ENCODE data around the gene TMEM271. TPM values are rescaled to one million over a fixed set of nuclear protein-coding genes. Genes with fewer than 3 reads are reported as not detected.

TMEM271 gene
- polyA plus RNA-seq, 3 donors from 2014 or later: not detected

GRCh38 chr4:616911-617643 lies 41.0 kb upstream of the TMEM271 start:
- H3K27me3 Mint-ChIP-seq (ENCODE audit: low read depth in 3 of 3): peaks cover 3 to 5% (median 4%) of the 10 kb centered on the region in 3 donors
- no peak overlapping the region for H3K27ac Mint-ChIP-seq
- H3K4me1 Mint-ChIP-seq: no peaks in the 10 kb centered on the region
- no peaks in the 10 kb centered on the region for H3K36me3 Mint-ChIP-seq
- no peak for DNase-seq
- no peaks in the 10 kb centered on the region for H3K9me3 Mint-ChIP-seq
- H3K4me3 Mint-ChIP-seq: no peak overlapping the region

DNA sequence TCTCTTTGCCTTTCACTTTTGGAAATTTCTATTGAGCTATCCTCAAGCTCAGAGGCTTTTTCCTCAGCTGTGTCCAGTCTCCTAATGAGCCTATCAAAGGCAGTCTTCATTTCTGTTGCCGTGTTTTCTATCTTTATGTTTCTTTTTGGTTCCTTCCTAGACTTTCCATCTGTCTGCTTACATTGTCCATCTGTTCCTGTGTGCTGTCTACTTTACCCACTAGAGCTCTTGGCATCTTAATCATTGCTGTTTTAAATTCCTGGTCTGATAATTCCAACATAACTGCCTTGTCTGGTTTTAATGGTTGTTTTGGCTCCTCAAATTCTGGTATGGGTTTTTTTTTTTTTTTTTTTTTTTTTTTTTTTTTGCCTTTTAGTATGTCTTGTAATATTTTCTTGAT lies 40.0 kb upstream of the TMEM271 start:
- no peaks in the 10 kb centered on the region for H3K9me3 Mint-ChIP-seq
- H3K27me3 Mint-ChIP-seq (ENCODE audit: low read depth in 3 of 3): peaks cover 2 to 5% (median 4%) of the 10 kb centered on the region in 3 donors
- H3K36me3 Mint-ChIP-seq: no peaks in the 10 kb centered on the region
- no peak for DNase-seq
- no peak overlapping the region for H3K4me3 Mint-ChIP-seq
- no peak overlapping the region for H3K27ac Mint-ChIP-seq
- H3K4me1 Mint-ChIP-seq: no peaks in the 10 kb centered on the region

DNA sequence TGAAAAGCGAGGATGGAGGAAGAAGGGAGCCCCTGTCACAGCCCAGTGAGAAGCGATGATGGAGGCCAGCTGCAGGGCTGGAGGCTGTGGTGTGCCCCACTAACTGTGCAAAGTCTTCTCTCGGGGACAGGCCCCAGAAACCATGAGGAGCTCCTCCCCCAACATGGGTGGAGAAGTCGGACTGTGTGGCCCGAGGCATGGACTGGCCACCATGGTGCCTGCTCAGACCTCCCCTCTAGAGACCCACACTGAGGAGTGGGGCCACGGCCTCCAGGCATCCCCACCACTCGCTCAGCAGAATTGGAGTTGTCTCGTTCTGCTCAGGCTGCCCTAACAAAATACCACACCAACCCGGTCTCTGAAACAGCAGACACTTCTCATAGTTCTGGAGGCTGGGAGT lies 37.0 kb upstream of the TMEM271 start:
- H3K9me3 Mint-ChIP-seq: no peaks in the 10 kb centered on the region
- peaks cover 0 to 4% (median 0%) of the 10 kb centered on the region in 3 donors for H3K36me3 Mint-ChIP-seq
- H3K4me3 Mint-ChIP-seq: no peak overlapping the region
- H3K27ac Mint-ChIP-seq: no peak overlapping the region
- H3K27me3 Mint-ChIP-seq (ENCODE audit: low read depth in 3 of 3): peaks cover 1 to 6% (median 5%) of the 10 kb centered on the region in 3 donors
- no peaks in the 10 kb centered on the region for H3K4me1 Mint-ChIP-seq
- DNase-seq: no peak

DNA sequence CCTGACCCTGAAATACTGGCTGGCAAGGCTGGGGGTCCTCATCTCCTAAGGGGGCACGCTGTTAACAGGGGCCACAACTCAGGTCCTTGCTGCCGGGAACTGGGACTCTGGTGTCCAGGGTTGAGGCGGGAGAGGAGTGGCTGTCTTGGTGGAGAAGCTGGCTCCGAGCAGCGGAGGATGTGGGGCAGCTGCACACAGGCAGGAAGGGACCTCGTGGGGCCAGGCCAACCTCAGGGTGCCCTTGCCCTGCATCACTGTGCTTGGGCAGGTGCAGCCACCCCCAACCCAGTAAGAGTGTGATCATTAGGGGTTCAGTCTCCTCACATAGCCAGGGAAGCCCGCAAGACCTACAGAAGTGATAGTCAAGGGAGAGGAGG lies 36.6 kb upstream of the TMEM271 start:
- Mint-ChIP-seq H3K4me3 (no peak overlapping the region), H3K9me3 (no peaks in the 10 kb centered on the region), H3K27ac (no peak overlapping the region), H3K4me1 (no peaks in the 10 kb centered on the region), H3K36me3 (peaks cover 0 to 4% (median 0%) of the 10 kb centered on the region in 3 donors), H3K27me3 (ENCODE audit: low read depth in 3 of 3) (peaks cover 0 to 6% (median 5%) of the 10 kb centered on the region in 3 donors)
- no peak for DNase-seq

DNA sequence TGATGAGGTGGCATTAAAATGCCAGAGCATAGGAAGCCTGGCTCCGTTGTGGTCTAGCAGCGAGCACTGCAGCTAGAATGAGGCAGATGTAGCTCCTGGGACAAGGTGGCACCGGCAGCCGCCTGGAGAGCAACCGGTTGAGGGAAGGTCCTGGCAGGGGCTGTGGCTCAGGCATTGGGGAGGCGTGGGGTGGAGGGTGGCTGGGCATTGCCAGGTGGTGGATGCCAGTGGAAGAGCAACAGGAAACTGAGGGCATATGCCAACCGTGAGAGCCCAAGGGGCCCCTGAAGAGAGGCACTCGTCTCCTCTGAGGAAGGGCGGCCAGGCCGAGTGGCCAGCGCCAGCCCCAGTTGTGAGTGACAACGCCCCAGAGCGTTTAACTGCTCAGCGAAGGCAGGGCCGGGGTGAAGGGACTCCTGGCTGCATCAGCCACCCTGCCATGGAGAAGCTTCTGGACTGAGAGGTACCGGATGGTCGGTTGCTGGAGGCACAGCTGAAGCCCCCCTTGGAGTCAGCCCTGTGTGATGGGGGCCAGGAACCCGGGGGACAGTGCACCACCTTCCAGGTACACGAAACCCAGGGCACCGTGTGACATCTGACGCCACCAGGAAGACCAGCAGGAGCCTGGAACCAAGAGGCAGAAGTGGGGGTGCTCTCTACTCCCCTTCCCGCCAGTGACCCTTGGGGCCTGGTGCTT lies 36.1 kb upstream of the TMEM271 start:
- H3K27ac Mint-ChIP-seq: no peak overlapping the region
- H3K4me3 Mint-ChIP-seq: no peak overlapping the region
- peaks cover 0 to 4% (median 0%) of the 10 kb centered on the region in 3 donors for H3K36me3 Mint-ChIP-seq
- DNase-seq: no peak
- peaks cover 2 to 9% (median 5%) of the 10 kb centered on the region in 3 donors for H3K27me3 Mint-ChIP-seq (ENCODE audit: low read depth in 3 of 3)
- no peaks in the 10 kb centered on the region for H3K4me1 Mint-ChIP-seq
- no peaks in the 10 kb centered on the region for H3K9me3 Mint-ChIP-seq

DNA sequence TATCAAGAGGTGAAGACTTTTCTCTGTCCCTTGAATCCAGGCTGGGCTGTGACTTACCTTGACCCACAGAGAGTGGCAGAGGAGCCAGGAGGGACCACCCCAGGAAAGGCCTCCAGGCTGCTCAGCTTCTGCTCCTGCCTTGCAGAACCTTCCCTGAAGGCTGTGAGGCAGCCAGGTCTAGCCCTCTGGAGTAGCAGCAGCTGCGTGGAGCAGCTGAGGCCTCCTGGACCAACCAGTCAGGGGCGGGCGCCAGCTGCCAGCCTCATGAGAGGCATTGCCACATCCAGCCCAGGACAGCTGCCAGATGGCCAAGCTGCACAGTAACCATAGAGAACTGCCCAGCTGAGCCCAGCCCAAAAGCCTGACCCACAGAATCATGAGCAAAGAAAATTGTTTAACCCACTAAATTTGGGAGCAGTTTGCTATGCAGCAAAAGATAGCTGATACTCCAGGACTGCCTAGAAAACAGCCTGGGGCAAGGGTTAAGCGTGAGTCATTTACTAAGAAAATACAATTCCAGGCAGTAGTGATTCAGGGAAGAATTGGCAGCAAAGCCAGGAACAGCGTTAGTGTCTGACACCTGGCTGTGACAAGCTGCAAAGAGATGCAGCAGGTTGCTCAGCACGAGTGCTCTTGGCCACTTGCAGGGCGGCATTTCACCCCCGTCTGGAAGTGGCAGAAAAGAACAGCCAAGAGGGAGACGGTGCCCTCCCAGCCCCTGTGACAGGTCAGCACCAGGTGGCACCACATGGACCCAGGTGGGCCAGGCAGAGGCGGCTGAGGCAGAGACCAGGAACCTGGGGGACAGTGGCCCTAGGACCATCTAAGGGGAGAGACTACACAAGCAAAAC lies 34.5 kb upstream of the TMEM271 start:
- H3K36me3 Mint-ChIP-seq: peaks cover 0 to 4% (median 0%) of the 10 kb centered on the region in 3 donors
- H3K27ac Mint-ChIP-seq: no peak overlapping the region
- no peak overlapping the region for H3K4me3 Mint-ChIP-seq
- H3K9me3 Mint-ChIP-seq: no peaks in the 10 kb centered on the region
- peaks cover 0 to under 1% of the 10 kb centered on the region in 2 donors for H3K4me1 Mint-ChIP-seq
- DNase-seq: no peak
- H3K27me3 Mint-ChIP-seq (ENCODE audit: low read depth in 3 of 3): peaks cover 2 to 9% (median 3%) of the 10 kb centered on the region in 3 donors

GRCh38 chr4:609400-610050 lies 33.4 kb upstream of the TMEM271 start:
- Mint-ChIP-seq H3K4me1 (peaks cover under 1 to 7% of the 10 kb centered on the region in 2 donors), H3K4me3 (no peak overlapping the region), H3K27ac (no peak overlapping the region), H3K27me3 (ENCODE audit: low read depth in 3 of 3) (peaks cover 2 to 6% (median 3%) of the 10 kb centered on the region in 3 donors), H3K9me3 (no peaks in the 10 kb centered on the region), H3K36me3 (peaks cover 0 to 4% (median 0%) of the 10 kb centered on the region in 3 donors)
- DNase-seq: no peak

GRCh38 chr4:608236-608635 lies 32.1 kb upstream of the TMEM271 start:
- no peak overlapping the region for H3K27ac Mint-ChIP-seq
- H3K9me3 Mint-ChIP-seq: no peaks in the 10 kb centered on the region
- H3K27me3 Mint-ChIP-seq (ENCODE audit: low read depth in 3 of 3): peaks cover 2 to 6% (median 5%) of the 10 kb centered on the region in 3 donors
- no peak overlapping the region for H3K4me3 Mint-ChIP-seq
- DNase-seq: no peak
- H3K36me3 Mint-ChIP-seq: peaks cover 0 to 4% (median 0%) of the 10 kb centered on the region in 3 donors
- H3K4me1 Mint-ChIP-seq: peaks cover 12 to 16% of the 10 kb centered on the region in 2 donors

DNA sequence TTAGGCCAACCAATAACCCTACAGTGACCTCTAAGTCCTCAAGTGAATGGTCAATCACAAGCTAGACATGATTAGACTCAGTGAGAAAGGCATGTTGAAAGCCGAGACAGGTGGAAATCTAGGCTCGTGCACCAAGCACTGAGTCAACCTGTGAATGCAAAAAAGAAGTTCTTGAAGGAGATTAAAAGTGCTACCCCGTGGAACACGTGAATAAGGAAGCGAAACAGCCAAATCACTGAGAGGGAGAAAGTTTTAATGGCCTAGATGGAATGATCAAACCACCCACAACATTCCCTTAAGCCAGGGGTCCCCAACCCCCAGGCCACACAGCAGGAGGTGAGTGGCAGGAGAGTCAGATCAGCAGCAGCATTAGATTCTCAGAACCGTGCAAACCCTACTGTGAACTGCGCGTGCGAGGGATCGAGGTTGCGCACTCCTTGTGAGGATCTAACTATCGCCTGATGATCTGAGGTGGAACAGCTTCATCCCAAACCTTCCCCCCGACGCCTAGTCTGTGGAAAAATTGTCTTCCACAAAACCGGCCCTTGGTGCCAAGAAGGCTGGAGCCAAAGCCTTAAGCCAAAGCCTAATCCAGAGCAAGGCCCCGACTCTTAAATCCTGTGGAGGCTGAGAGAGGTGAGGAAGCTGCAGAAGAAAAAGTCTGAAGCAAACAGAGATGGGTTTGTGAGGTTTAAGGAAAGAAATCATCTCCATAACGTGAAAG lies 29.8 kb upstream of the TMEM271 start:
- H3K27ac Mint-ChIP-seq: no peak overlapping the region
- peaks cover 2 to 12% (median 6%) of the 10 kb centered on the region in 3 donors for H3K27me3 Mint-ChIP-seq (ENCODE audit: low read depth in 3 of 3)
- H3K36me3 Mint-ChIP-seq: peaks cover 0 to 4% (median 0%) of the 10 kb centered on the region in 3 donors
- DNase-seq: no peak
- H3K4me3 Mint-ChIP-seq: no peak overlapping the region
- peaks cover 12 to 18% of the 10 kb centered on the region in 2 donors for H3K4me1 Mint-ChIP-seq
- H3K9me3 Mint-ChIP-seq: no peaks in the 10 kb centered on the region

- Mint-ChIP-seq H3K9me3 (no peaks in the 10 kb centered on the region), H3K27me3 (ENCODE audit: low read depth in 3 of 3) (peaks cover 6 to 12% (median 8%) of the 10 kb centered on the region in 3 donors), H3K36me3 (no peaks in the 10 kb centered on the region), H3K4me3 (peak overlapping the region in 4 of 5 donors; percentile 18 to 71 (median 30)), H3K4me1 (peaks cover 12 to 18% of the 10 kb centered on the region in 2 donors), H3K27ac (peak overlapping the region in 1 of 6 donors; percentile 61)
- DNase-seq: peak; percentile 32 to 46 (median 43)
Observed at GRCh38 chr4:604131-604530, 28.0 kb upstream of the TMEM271 start.

DNA sequence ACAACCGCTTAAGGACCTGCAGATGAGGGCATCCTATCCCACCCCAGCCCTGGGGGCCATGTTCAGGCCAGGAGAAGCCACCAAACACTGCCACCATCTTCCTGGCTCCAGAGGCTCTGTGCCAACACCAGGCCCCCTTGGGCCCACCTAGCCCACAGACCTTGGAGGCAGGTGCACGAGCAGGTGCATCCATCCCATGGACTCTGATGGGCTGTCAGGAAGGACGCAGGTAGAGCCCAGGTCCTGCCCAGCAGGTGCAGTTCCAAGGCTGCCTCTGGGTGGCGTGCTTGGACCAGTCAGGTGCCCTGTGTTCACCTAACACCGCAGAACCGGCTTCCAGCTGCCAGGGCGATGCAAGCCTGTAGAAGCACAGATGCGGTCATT lies 26.5 kb upstream of the TMEM271 start:
- Mint-ChIP-seq H3K9me3 (no peaks in the 10 kb centered on the region), H3K4me3 (no peak overlapping the region), H3K36me3 (no peaks in the 10 kb centered on the region), H3K27me3 (ENCODE audit: low read depth in 3 of 3) (peaks cover 8 to 15% (median 9%) of the 10 kb centered on the region in 3 donors), H3K27ac (no peak overlapping the region), H3K4me1 (peaks cover 12 to 18% of the 10 kb centered on the region in 2 donors)
- DNase-seq: peak; percentile 25 to 45 (median 45)

GRCh38 chr4:601612-602558 lies 25.8 kb upstream of the TMEM271 start:
- H3K4me3 Mint-ChIP-seq: no peak overlapping the region
- no peaks in the 10 kb centered on the region for H3K36me3 Mint-ChIP-seq
- peaks cover 12 to 18% of the 10 kb centered on the region in 2 donors for H3K4me1 Mint-ChIP-seq

More at GRCh38 chr4:601612-602558, 25.8 kb upstream of the TMEM271 start:
- Mint-ChIP-seq H3K27me3 (ENCODE audit: low read depth in 3 of 3) (peaks cover 7 to 18% (median 11%) of the 10 kb centered on the region in 3 donors), H3K27ac (no peak overlapping the region), H3K9me3 (no peaks in the 10 kb centered on the region)
- no peak for DNase-seq
